HUES64 (cell line): ENCODE measurements around the gene AGAP1.

Source experiments
- H3K27ac ChIP-seq: 2 replicates; pipeline ENCODE4 v1.7.0; 2013; ENCODE audit warnings: low read depth, low read length, inconsistent platforms
- H3K27me3 ChIP-seq: 2 replicates; pipeline ENCODE4 v1.6.1; 2013; ENCODE audit warnings: mild to moderate bottlenecking, low read length; ENCODE audit not compliant: insufficient read depth
- H3K36me3 ChIP-seq: 2 replicates; pipeline ENCODE4 v1.6.1; 2013; ENCODE audit warnings: mild to moderate bottlenecking, low read length; ENCODE audit not compliant: insufficient read depth
- H3K4me1 ChIP-seq: 2 replicates; pipeline ENCODE4 v1.6.1; 2013; ENCODE audit warnings: mild to moderate bottlenecking, low read length, moderate library complexity; ENCODE audit not compliant: insufficient read depth
- H3K4me3 ChIP-seq: 2 replicates; pipeline ENCODE4 v1.5.1; 2013; ENCODE audit warnings: mild to moderate bottlenecking, low read length, moderate library complexity
- H3K9ac ChIP-seq: 2 replicates; pipeline ENCODE4 v1.6.1; 2013; ENCODE audit warnings: mild to moderate bottlenecking, low read depth, low read length
- H3K9me3 ChIP-seq: 2 replicates; pipeline ENCODE4 v1.6.1; 2013; ENCODE audit warnings: low read depth, low read length; ENCODE audit not compliant: insufficient read depth
- WGBS: fragments of 150-250, 120-280 bp; methylation state at CpG from one replicate; pipeline ENCODE4 v1.1.7; 2013; ENCODE audit warnings: missing lambda C conversion rate; 5-methylcytosine and 5-hydroxymethylcytosine counted together

Gene AGAP1

DNA sequence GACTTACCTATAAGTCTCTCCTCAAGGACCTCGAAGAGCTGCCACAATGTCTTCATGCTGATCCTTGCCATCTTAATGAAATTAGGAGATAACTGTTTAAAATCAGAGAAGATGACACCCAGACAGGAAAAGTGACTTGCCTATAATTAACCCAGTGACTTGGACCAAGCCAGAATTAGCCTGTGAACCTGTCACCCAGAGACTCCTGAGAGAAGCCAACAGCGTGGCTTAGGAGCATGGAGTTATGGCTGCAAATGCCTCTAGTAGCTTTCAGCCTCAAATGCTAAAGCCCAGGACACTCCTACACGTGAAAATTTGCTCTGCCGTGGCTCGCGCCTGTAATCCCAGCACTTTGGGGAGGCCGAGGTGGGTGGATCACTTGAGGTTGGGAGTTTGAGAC, 570.2 kb downstream of the AGAP1 start:
- Histone ChIP-seq H3K4me1 (peaks cover 15% of the 10 kb centered on the region), H3K4me3 (no peak overlapping the region), H3K9me3 (no peaks in the 10 kb centered on the region), H3K27me3 (no peaks in the 10 kb centered on the region), H3K36me3 (no peaks in the 10 kb centered on the region), H3K9ac (no peak overlapping the region), H3K27ac (no peak overlapping the region)
- WGBS: 92% methylated on average over 7 of the region's 7 CpGs

DNA sequence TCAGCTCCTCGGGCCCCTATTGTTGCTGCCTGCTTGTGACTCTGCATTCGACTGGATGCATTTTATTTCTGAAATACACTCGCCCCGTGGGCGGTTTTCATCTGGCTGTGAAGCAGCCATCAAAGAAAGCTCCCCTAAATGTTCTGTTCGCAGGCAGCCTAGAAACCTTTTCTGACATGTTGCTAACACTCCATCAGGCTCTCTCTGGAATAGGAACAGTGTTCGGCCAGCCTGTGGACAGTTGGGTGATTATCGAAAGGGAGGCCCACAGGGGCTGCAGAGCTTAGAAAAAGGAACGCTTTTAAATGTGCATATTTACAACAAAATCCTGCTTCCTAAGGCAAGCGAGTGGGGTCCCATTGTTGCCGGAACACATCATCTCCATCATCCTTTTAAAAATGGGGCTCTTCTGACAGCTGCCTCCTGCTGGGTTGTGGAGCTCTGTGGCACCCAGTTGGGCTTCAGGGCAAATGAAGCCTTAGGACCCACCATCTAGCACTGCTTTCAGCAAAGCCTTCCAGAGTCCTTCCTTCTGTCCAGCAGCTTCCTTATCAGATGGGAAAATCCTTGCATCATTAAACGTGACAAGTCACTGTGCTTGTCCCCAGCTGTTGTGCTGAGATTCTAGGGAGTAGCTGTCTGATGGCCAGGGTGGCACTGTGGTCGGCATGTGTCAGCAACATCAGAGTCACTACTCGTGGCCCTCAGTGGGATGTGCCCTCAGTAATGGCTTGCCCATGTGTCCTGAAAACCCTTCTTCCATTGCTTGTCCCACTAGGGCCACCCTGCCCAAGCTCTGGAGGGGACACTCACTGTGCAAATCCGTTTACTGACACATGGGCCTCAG, 571.7 kb downstream of the AGAP1 start:
- Histone ChIP-seq H3K4me3 (no peak overlapping the region), H3K27ac (no peak overlapping the region), H3K27me3 (no peaks in the 10 kb centered on the region), H3K9ac (no peak overlapping the region), H3K36me3 (no peaks in the 10 kb centered on the region), H3K9me3 (no peaks in the 10 kb centered on the region), H3K4me1 (peaks cover 15% of the 10 kb centered on the region)
- 89% methylated on average over 15 of the region's 15 CpGs for WGBS

DNA sequence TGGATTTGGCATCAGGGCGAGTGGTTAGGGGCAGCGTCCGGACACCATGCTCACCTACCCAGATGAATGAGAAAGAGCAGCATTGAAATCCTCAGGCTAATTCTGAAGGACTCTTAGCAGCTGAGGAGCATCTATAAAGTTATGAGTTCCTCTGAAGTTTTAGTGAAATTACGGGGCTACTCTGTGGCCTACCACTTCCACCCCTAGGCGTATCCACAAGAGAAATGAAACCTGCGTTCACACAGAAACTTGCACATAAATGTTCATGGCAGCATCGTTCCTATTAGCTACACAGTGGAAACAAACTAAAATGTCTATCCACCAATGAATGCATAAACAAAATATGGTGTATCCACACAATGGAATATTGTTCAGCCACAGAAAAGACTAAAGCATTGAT, 576.4 kb downstream of the AGAP1 start:
- Histone ChIP-seq H3K4me1 (0 out of 2 replicates have a peak, but pooled peaks cover 6% of the 10 kb centered on the region), H3K4me3 (no peak overlapping the region), H3K27ac (no peak overlapping the region), H3K27me3 (no peaks in the 10 kb centered on the region), H3K9me3 (no peaks in the 10 kb centered on the region), H3K9ac (no peak overlapping the region), H3K36me3 (no peaks in the 10 kb centered on the region)
- WGBS: 96% methylated on average over 7 of the region's 7 CpGs

DNA sequence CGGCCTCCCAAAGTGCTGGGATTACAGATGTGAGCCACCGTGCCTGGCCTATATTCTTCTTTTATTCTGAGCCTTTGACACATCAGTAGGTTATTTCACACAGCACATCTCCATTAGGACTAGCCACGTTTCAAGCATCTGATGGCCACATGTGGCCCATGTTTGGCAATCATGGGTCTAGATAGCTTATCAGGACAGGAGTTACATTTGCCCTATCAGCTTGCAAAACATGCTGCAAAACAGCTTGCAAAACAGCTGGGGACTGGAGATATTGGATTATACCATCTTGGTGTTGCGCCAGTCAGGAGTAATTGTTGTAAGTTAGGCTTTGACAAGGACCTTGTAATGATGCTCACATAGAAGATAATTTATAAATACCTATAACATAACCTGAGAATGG, 579.4 kb downstream of the AGAP1 start:
- H3K9me3 ChIP-seq: no peaks in the 10 kb centered on the region
- H3K27me3 ChIP-seq: no peaks in the 10 kb centered on the region
- no peak overlapping the region for H3K4me3 ChIP-seq
- no peak overlapping the region for H3K27ac ChIP-seq
- WGBS: 92% methylated on average over 4 of the region's 4 CpGs
- H3K36me3 ChIP-seq: no peaks in the 10 kb centered on the region
- H3K4me1 ChIP-seq: 0 out of 2 replicates have a peak, but pooled peaks cover 6% of the 10 kb centered on the region
- H3K9ac ChIP-seq: no peak overlapping the region

GRCh38 chr2:236073867-236074655, 580.2 kb downstream of the AGAP1 start:
- Histone ChIP-seq H3K4me3 (no peak overlapping the region), H3K27me3 (no peaks in the 10 kb centered on the region), H3K9ac (no peak overlapping the region), H3K36me3 (no peaks in the 10 kb centered on the region), H3K9me3 (no peaks in the 10 kb centered on the region), H3K27ac (no peak overlapping the region), H3K4me1 (0 out of 2 replicates have a peak, but pooled peaks cover 6% of the 10 kb centered on the region)
- WGBS: 71% methylated on average over 8 of the region's 8 CpGs

- H3K36me3 ChIP-seq: no peaks in the 10 kb centered on the region
- H3K4me3 ChIP-seq: no peak overlapping the region
- no peaks in the 10 kb centered on the region for H3K9me3 ChIP-seq
- H3K27me3 ChIP-seq: no peaks in the 10 kb centered on the region
- H3K4me1 ChIP-seq: 0 out of 2 replicates have a peak, but pooled peaks cover 6% of the 10 kb centered on the region
- H3K27ac ChIP-seq: no peak overlapping the region
- WGBS: 94% methylated on average over 11 of the region's 11 CpGs
- H3K9ac ChIP-seq: no peak overlapping the region
Observed at GRCh38 chr2:236075802-236076201, 582.0 kb downstream of the AGAP1 start.

DNA sequence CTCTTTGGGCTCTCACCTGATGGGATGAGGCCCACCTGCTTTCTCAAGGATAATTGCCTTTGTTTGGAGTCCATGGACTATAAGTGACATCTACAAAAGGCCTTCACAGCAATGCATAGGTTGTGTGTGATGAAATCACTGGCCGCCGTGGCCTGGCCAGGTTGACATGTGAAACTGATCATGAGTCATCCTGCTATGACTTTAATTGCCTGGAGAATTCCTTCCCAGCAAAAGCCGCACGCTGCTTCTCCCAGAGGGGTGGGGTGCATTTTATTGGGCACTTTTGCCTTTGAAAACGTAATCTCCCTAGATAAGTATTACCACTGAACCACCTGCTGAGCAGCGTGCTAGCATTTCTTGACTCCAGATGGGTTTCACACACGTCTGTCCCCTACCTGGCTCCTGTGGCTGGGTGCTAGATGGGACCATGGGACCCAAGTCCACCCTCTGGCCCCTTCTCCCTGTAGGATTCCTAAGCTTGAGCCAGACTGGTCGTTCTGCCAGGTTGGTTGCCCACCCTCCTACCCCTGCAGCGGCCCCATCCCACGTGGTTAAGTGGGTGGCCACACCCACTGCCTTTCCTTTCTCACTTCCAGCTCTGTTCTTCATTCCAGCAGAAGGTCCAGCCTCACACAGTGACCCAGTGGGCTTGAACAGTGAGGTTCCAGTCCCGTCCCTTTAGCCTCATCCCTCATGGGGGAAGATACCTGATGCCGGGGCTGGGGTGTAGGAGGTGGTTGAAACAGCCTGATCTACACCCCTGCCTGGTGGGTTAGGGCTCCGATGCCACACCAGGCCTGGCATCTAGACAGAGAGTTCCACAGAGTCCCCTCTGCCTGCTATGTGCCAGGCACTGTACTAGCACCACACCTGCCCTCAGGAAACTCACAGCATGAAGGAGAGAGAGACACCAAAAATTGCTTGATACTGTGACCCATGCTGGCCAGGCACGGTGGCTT, 584.7 kb downstream of the AGAP1 start:
- Histone ChIP-seq H3K4me3 (no peak overlapping the region), H3K4me1 (peaks cover 22% of the 10 kb centered on the region), H3K9ac (no peak overlapping the region), H3K9me3 (no peaks in the 10 kb centered on the region), H3K36me3 (no peaks in the 10 kb centered on the region), H3K27me3 (no peaks in the 10 kb centered on the region), H3K27ac (no peak overlapping the region)
- 86% methylated on average over 14 of the region's 14 CpGs for WGBS

DNA sequence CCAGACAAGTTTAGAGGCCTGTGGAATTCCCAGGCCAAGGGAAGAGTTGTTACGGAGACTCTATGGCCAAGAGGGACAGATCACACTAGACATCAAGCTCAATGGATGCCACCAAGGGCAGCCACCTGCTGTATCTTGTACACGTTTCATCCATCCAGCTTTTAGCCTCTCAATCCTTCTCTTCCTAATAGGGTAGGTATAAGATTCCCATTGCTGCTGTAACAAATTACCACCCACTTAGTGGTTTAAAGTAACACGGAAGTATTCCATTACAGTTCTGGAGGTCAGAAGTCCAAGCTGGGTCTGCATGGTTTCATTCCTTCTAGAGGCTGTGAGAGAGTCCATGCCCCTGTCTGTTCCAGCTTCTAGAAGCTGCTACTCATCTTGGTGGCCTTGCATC, 586.6 kb downstream of the AGAP1 start:
- 86% methylated on average over 3 of the region's 3 CpGs for WGBS
- no peaks in the 10 kb centered on the region for H3K27me3 ChIP-seq

DNA sequence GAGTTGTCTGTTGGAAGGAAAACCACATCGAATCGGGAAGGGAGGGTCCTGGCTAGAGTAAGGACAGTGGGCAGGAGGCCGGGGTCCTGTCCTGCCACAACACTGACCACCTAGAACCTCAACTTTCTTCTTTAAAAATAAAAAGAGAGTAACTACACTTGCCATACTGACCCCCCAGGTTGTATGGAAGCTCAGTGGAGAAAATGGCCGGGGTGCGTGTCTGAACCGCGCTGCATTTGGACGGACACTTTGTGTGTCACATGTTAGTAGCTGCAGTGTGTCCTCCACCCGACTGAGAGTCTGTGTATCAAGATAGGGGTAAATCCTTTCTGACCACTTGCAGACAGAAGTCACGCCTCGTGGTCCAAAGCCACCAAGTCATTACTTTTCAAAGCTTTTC, 587.3 kb downstream of the AGAP1 start:
- H3K4me3 ChIP-seq: no peak overlapping the region
- H3K27ac ChIP-seq: no peak overlapping the region
- H3K4me1 ChIP-seq: peaks cover 31% of the 10 kb centered on the region
- H3K9ac ChIP-seq: no peak overlapping the region
- H3K36me3 ChIP-seq: no peaks in the 10 kb centered on the region
- no peaks in the 10 kb centered on the region for H3K9me3 ChIP-seq
- no peaks in the 10 kb centered on the region for H3K27me3 ChIP-seq
- WGBS: 96% methylated on average over 10 of the region's 11 CpGs

More for the DNA sequence above, 586.6 kb downstream of the AGAP1 start:
- Histone ChIP-seq H3K9me3 (no peaks in the 10 kb centered on the region), H3K4me3 (no peak overlapping the region), H3K36me3 (no peaks in the 10 kb centered on the region), H3K9ac (no peak overlapping the region), H3K4me1 (peaks cover 24% of the 10 kb centered on the region), H3K27ac (no peak overlapping the region)

DNA sequence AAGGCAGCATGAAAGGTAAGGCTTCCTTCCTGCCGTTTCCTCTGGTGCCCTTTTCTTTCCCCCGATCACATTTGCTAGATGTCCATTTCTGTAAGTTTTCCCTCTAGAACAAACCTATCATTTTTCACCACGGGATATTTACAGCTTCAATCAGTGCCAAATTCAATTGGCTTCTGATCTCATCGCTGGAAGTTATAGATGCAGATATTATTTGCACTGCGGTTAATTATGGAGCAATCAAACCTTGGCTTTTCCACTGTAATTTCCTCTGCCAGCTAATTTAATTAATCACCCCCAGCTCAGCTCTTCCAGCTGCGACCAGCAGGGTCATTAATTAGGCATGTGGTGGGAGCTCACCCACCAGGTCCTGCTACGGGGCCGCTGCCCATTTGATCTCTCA, 588.2 kb downstream of the AGAP1 start:
- H3K9me3 ChIP-seq: no peaks in the 10 kb centered on the region
- no peak overlapping the region for H3K9ac ChIP-seq
- no peak overlapping the region for H3K27ac ChIP-seq
- 86% methylated on average over 8 of the region's 8 CpGs for WGBS
- peaks cover 37% of the 10 kb centered on the region for H3K4me1 ChIP-seq
- no peaks in the 10 kb centered on the region for H3K27me3 ChIP-seq
- no peak overlapping the region for H3K4me3 ChIP-seq
- no peaks in the 10 kb centered on the region for H3K36me3 ChIP-seq
